Right lobe of liver (tissue), 4 donors: ENCODE measurements around the gene THSD8.

Source experiments
- POLR2A ChIP-seq: fragments of 450-650 bp; IDR thresholded peaks from one replicate; pipeline ENCODE4 v1.6.1; 2017; ENCODE audit warnings: antibody characterized with exemption, mild to moderate bottlenecking
- TF ChIP-seq, protein P1 (sequence below), 4 donors: fragments of 200-600 bp in 3 of 4; fragments of 450-650 bp in 1 of 4; IDR thresholded peaks; one replicate each; pipeline versions ENCODE4 v1.5.1 to v1.8.0; 2016 to 2022; ENCODE audit warnings: antibody characterized with exemption in 4 of 4, mild to moderate bottlenecking in 2 of 4
- donor health status: DM: no; HTN: no; CAD: no.
- donor health status: DM: no; HTN: no; CAD: no.
- donor health status: DM: no; HTN: yes; CAD: no.

DNA sequence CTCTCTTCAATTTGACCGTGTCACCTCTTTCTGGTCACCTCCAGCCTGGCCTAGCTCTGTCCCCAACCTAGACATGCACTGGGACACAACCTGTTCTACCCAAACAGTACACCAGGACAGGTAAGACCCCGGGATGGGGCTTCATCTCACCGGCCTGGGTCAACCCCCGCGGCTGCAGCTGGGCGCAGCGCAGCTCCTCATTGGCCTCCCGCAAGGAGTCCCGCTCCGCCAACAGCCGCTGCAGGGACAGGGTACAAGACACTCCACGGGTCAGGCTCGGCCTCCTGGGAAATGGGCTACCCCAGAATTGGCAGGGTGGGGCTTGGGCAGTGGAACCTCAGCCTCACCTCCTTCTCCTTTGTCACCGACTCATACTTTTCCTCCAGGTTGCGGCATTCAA, 34.2 kb upstream of the THSD8 start:
- TF ChIP-seq, protein P1, sequence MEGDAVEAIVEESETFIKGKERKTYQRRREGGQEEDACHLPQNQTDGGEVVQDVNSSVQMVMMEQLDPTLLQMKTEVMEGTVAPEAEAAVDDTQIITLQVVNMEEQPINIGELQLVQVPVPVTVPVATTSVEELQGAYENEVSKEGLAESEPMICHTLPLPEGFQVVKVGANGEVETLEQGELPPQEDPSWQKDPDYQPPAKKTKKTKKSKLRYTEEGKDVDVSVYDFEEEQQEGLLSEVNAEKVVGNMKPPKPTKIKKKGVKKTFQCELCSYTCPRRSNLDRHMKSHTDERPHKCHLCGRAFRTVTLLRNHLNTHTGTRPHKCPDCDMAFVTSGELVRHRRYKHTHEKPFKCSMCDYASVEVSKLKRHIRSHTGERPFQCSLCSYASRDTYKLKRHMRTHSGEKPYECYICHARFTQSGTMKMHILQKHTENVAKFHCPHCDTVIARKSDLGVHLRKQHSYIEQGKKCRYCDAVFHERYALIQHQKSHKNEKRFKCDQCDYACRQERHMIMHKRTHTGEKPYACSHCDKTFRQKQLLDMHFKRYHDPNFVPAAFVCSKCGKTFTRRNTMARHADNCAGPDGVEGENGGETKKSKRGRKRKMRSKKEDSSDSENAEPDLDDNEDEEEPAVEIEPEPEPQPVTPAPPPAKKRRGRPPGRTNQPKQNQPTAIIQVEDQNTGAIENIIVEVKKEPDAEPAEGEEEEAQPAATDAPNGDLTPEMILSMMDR (IDR thresholded peaks at IDR 0.05), result no peak
- no peak for TF ChIP-seq POLR2A
